Choroid plexus epithelial cell (primary cell): ENCODE results near the gene MISP3.

ENCODE experiments used
- DNase-seq: peaks from one replicate; pipeline ENCODE4 v3.0.0-alpha.2; 2010; ENCODE audit warnings: low read depth
- H3K4me3 ChIP-seq: 2 replicates; pipeline ENCODE4 v1.5.1; 2011; ENCODE audit warnings: low read depth, mild to moderate bottlenecking, control low read depth, low read length, moderate library complexity
- TF ChIP-seq, protein P1 (sequence below): conservative IDR thresholded peaks from 2 replicates; pipeline ENCODE4 v1.5.1; 2011; ENCODE audit warnings: low read depth, mild to moderate bottlenecking, control low read depth, inconsistent platforms, low read length, moderate library complexity

The MISP3 gene

DNA sequence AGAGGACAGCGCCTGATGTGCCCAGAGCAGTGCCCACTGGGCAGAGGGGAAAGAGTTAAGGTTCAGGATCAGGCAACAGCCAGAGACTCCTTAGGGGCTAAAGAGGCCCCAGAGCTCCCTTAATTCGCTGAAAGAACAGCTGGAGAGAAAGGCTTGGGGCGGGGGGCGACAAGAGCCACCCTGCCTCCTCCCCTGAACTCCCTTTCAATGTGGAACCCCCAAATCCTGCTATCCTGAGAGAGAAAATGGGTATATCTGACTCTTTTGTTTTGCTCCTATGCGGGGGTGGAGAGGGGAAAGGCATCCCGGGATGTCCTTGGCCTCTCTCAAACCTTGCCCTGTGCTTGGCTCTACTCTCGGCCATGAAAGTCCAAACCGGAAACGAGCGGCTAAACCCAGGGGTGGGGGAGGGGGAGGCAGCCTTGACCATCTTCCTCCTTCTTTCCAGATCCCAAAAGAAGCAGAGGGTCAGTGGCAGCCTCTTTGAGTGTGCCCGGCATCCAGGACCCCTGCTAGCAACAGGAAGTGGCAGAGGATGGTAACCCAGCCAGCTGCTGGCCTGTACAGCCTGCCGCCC lies 40.3 kb downstream of the MISP3 start:
- no peak for DNase-seq
- TF ChIP-seq, protein P1, sequence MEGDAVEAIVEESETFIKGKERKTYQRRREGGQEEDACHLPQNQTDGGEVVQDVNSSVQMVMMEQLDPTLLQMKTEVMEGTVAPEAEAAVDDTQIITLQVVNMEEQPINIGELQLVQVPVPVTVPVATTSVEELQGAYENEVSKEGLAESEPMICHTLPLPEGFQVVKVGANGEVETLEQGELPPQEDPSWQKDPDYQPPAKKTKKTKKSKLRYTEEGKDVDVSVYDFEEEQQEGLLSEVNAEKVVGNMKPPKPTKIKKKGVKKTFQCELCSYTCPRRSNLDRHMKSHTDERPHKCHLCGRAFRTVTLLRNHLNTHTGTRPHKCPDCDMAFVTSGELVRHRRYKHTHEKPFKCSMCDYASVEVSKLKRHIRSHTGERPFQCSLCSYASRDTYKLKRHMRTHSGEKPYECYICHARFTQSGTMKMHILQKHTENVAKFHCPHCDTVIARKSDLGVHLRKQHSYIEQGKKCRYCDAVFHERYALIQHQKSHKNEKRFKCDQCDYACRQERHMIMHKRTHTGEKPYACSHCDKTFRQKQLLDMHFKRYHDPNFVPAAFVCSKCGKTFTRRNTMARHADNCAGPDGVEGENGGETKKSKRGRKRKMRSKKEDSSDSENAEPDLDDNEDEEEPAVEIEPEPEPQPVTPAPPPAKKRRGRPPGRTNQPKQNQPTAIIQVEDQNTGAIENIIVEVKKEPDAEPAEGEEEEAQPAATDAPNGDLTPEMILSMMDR = no peak
- no peak overlapping the region for H3K4me3 ChIP-seq

DNA sequence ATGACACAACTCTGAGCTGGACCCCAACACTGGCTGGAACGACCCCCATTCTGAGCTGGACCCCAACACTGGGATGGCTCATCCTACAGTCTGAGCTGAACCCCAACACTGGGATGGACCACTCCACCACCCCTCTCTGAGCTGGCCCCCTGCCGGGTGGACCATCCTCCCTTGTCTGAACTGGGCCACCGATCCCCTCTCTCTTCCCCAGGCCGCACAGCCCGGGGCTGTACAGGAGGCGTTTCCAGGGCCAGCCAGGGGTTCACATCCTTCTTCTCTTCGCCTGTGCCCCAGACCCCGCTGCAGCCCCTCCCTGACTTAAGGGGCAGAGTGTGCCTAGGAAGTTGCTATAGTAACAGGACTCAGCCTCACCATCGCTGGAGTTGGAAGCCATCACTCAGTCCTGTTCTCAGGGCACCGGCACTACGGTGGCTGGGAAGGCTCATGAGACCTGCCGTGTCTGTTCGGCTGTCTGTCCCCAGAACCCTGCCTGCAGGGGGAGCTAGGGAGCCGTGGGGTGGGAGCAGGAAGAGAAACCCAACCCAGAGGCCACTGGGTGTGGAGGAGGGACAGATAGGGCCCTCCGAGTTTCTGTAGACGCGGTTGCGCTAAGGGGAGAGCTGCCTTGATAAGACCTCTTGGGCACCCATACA lies 41.3 kb downstream of the MISP3 start:
- H3K4me3 ChIP-seq = no peak overlapping the region
- TF ChIP-seq, protein P1 = peak; percentile 42
- no peak for DNase-seq

DNA sequence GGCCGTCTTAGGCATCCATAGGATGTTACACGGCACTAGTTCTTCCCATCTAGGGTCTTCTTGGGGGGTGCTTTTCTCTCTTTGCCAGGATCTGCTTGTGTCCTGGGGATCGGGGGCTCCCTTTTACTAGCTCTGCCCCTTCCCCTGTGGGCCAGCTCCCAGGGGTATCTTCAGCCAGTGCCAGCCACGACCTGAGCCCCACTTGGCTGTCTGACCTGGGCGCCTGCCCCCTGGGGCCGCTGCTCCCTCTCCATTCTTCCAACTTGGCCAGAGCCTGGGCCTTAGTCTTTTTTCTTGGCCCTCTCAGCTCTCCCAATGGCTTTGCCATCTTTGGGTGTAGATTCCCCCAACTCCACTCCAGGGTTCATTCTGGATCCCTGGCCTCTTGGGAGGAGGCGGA lies 41.9 kb downstream of the MISP3 start:
- H3K4me3 ChIP-seq = no peak overlapping the region
- TF ChIP-seq, protein P1 = no peak
- DNase-seq = no peak

DNA sequence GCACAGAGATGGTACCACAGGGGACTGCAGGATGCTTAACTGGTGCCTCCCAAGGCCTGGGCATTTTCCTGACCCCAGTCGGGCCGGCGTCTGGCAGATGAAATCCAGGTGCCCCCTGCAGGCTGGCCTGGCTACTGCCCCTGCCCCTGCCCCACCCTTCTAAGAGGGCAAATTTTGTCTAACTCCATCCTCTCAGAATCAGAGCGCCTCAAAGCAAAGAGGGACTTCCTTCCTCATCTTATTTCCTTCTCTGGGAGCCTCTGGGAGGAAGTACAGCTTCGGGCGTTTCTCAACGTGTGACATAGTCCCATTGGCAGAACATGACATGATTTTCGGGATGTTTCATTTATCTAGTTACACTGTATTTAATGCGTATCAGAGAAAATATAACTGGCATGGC lies 42.3 kb downstream of the MISP3 start:
- no peak overlapping the region for H3K4me3 ChIP-seq
- TF ChIP-seq, protein P1 = peak; percentile 66
- peak; percentile 34 for DNase-seq

DNA sequence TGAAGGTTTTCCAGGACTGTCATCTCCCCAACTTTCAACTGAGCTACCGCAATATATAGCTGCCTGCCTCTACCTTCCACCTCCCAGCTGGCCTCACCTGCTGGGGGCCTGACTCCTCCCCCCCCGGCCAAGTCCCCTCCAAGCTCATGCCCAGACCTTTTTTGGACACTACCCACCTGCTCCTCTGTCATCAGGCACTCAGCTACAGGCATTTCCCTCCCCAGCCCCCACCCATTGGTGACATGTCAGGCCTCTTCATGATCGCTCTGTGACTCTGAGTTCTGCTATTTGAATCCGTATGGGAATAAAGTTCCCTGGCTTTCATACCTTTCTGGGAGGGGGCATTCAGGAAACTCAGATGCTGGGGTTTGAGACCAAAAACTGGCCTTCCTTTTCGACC lies 43.2 kb downstream of the MISP3 start:
- no peak overlapping the region for H3K4me3 ChIP-seq
- TF ChIP-seq, protein P1 = no peak
- no peak for DNase-seq

DNA sequence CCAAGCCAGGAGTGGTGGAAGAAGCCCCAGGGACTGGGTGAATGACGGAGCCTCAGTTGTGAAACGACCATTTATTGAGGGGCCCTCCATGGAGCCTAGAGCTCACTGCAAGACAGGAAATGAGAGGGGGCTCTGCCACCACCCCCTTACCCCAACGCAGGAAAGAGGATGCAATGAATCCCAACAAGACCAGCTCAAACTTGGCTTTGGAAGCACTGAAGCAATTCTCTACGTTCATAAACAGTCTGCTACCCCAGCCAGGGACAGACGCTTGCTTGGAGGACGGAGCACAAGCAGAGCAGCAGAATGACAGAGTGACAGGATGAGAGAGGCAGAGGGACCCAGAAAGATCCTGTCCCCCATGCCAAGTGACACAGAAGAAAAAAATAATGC lies 43.9 kb downstream of the MISP3 start:
- peak overlapping the region; percentile 80 for H3K4me3 ChIP-seq
- DNase-seq = no peak
- TF ChIP-seq, protein P1 = no peak
